Smooth muscle cell (in vitro differentiated cells): ENCODE measurements around the gene PBX4. TPM values are rescaled to one million over a fixed set of nuclear protein-coding genes. Genes with fewer than 3 reads are reported as not detected.
A peak's percentile ranks its signal among the peaks of the same experiment; 100 is the strongest.

Source experiments
- DNase-seq: peaks from one replicate; lab custom pipeline; 2025; ENCODE audit not compliant: unreplicated experiment; lab: John Stamatoyannopoulos, UW
- H2AFZ ChIP-seq: fragments of 200-600 bp; sonication (generic); 2 replicates; pipeline ENCODE4 v1.6.0; 2016; ENCODE audit warnings: antibody characterized with exemption, low read depth, mild to moderate bottlenecking
- H3F3A ChIP-seq: fragments of 200-600 bp; sonication (generic); 2 replicates; pipeline ENCODE4 v1.6.0; 2017; ENCODE audit warnings: antibody characterized with exemption, low read depth
- H3K27ac ChIP-seq: fragments of 200-600 bp; sonication (generic); 2 replicates; pipeline ENCODE4 v1.5.1; 2016; ENCODE audit warnings: low read depth, mild to moderate bottlenecking
- H3K27me3 ChIP-seq: fragments of 200-600 bp; sonication (generic); 2 replicates; pipeline ENCODE4 v1.6.1; 2016; ENCODE audit warnings: low read depth, mild to moderate bottlenecking
- H3K36me3 ChIP-seq: fragments of 200-600 bp; sonication (generic); 2 replicates; pipeline ENCODE4 v1.5.1; 2016; ENCODE audit warnings: low read depth
- H3K4me1 ChIP-seq: fragments of 200-600 bp; sonication (generic); 2 replicates; pipeline ENCODE4 v1.5.1; 2016; ENCODE audit warnings: low read depth
- H3K4me2 ChIP-seq: fragments of 200-600 bp; sonication (generic); 2 replicates; pipeline ENCODE4 v1.6.0; 2016; ENCODE audit warnings: mild to moderate bottlenecking
- H3K4me3 ChIP-seq: fragments of 200-600 bp; sonication (generic); 2 replicates; pipeline ENCODE4 v1.5.1; 2016; ENCODE audit warnings: mild to moderate bottlenecking
- H3K79me2 ChIP-seq: fragments of 200-600 bp; sonication (generic); 2 replicates; pipeline ENCODE4 v1.6.0; 2016; ENCODE audit warnings: low read depth, mild to moderate bottlenecking
- H3K9ac ChIP-seq: fragments of 200-600 bp; sonication (generic); 2 replicates; pipeline ENCODE4 v1.6.0; 2016; ENCODE audit warnings: low read depth
- H3K9me3 ChIP-seq: fragments of 200-600 bp; sonication (generic); replicated peaks from 2 replicates; pipeline ENCODE4 v1.5.1; 2016; ENCODE audit warnings: low read depth
- H4K20me1 ChIP-seq: fragments of 200-600 bp; sonication (generic); 2 replicates; pipeline ENCODE4 v1.6.0; 2016; ENCODE audit warnings: low read depth
- WGBS: methylation state at CpG from one replicate; pipeline ENCODE4 v1.1.7; 2016; ENCODE audit warnings: low lambda C conversion rate; 5-methylcytosine and 5-hydroxymethylcytosine counted together
- polyA plus RNA-seq: library from polyadenylated mRNA; unstranded; fragments of >200 nt; fragmentation: Nextera tagmentation; extraction: Ambion mirVana; gene quantifications from 2 replicates; pipeline ENCODE4 v1.2.1, GENCODE V29; 2016
- total RNA-seq: library from RNA; depleted of rRNA; stranded (reverse); fragments of >200 nt; gene quantifications from 2 replicates; pipeline ENCODE4 v1.2.3, GENCODE V29; 2014
- TF ChIP-seq, protein P1 (sequence below): fragments of 200-600 bp; sonication (generic); IDR thresholded peaks from 2 replicates; pipeline ENCODE4 v1.5.1; 2017; ENCODE audit warnings: borderline replicate concordance, mild to moderate bottlenecking, antibody characterized with exemption; ENCODE audit not compliant: insufficient read depth, poor library complexity, severe bottlenecking

The PBX4 gene
- total and polyA plus RNA-seq, 2 experiments from 2014 or later = 1.7 to 2.5 TPM

DNA sequence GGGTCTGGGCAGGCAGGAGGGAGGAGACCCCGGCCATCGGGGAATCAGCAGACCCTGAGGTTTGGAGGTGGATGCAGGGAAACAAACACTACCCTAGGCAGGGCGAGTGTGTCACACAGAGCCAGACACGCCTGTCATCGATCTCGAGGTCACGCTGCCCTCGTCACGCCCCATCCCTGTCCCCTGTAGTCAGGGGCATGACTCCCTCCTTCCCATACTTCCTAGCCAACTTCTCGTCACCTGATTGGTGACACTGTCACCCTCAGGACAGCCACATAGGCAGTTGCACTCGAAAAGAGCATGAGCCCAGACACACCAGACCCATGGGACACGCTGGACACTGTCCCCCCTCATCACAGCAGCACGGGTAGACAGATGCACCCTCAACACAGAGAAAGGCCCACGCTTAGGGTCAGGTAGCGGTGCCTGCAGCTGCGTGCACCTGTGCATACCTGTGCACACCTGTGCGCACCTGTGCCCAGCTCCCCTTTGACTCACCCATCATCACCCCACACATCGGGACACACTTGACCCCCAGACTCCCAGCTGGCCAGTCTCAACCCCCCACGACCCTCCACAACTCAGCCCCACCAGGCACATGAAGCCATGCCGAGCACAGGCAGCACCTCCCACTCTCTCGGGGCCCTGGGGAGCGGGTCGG lies 68.6 kb downstream of the PBX4 start:
- peak overlapping the region; percentile 25 for H3K4me2 ChIP-seq
- H4K20me1 ChIP-seq = no peaks in the 10 kb centered on the region
- H3K9ac ChIP-seq = peak overlapping the region; percentile 48
- peak overlapping the region; percentile 69 for H3K27ac ChIP-seq
- H3K27me3 ChIP-seq = no peaks in the 10 kb centered on the region
- no peaks in the 10 kb centered on the region for H3K9me3 ChIP-seq
- DNase-seq = no peak
- H3K79me2 ChIP-seq = no peaks in the 10 kb centered on the region
- no peaks in the 10 kb centered on the region for H3K36me3 ChIP-seq
- TF ChIP-seq, protein P1, sequence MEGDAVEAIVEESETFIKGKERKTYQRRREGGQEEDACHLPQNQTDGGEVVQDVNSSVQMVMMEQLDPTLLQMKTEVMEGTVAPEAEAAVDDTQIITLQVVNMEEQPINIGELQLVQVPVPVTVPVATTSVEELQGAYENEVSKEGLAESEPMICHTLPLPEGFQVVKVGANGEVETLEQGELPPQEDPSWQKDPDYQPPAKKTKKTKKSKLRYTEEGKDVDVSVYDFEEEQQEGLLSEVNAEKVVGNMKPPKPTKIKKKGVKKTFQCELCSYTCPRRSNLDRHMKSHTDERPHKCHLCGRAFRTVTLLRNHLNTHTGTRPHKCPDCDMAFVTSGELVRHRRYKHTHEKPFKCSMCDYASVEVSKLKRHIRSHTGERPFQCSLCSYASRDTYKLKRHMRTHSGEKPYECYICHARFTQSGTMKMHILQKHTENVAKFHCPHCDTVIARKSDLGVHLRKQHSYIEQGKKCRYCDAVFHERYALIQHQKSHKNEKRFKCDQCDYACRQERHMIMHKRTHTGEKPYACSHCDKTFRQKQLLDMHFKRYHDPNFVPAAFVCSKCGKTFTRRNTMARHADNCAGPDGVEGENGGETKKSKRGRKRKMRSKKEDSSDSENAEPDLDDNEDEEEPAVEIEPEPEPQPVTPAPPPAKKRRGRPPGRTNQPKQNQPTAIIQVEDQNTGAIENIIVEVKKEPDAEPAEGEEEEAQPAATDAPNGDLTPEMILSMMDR = no peak
- H3F3A ChIP-seq = no peaks in the 10 kb centered on the region
- WGBS = 60% methylated on average over 17 of the region's 23 CpGs
- H3K4me1 ChIP-seq = peaks cover 12% of the 10 kb centered on the region
- H3K4me3 ChIP-seq = no peak overlapping the region
- no peak overlapping the region for H2AFZ ChIP-seq

- H3K27ac ChIP-seq = peak overlapping the region; percentile 69
These were observed 69.3 kb downstream of the PBX4 start for GRCh38 chr19:19548915-19549759.

DNA sequence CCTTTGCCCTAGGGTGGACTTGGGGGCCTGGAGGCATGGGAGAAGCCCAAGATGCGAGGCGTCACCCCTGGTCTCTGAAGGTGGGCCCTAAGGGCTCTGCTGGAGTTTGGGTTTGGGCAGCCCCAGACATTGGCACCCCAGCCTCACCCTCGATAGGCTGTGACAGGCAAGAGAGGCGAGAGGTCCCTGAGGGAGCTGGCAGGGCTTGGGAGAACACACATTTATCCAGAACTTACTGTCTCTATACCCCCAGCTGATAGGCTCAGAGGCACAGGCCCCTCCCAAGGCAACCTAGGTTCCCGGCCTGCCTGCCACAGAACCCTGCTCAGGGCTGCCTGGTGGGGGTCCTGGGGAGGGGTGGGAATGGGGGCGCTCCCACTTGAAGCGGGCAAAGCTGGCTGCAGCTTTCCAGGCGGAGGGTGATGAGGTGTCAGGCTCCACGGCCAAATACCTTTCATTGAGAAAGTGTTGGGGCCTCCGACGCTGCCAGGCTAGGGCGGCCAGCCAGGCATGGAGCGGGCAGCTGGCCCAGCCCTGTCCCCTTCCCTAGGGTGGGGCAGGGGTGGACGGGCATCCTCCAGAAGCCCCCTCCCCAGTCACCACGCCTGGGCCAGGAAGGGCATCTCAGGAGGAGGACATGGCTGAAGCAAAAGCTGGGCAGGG lies 70.7 kb downstream of the PBX4 start:
- DNase-seq = no peak
- no peaks in the 10 kb centered on the region for H4K20me1 ChIP-seq
- no peaks in the 10 kb centered on the region for H3K9me3 ChIP-seq
- H3K9ac ChIP-seq = no peak overlapping the region
- no peaks in the 10 kb centered on the region for H3K36me3 ChIP-seq
- no peak overlapping the region for H3K4me2 ChIP-seq
- peak overlapping the region; percentile 69 for H3K27ac ChIP-seq
- H3F3A ChIP-seq = no peaks in the 10 kb centered on the region
- TF ChIP-seq, protein P1 = no peak
- H3K27me3 ChIP-seq = no peaks in the 10 kb centered on the region
- H2AFZ ChIP-seq = no peak overlapping the region
- no peak overlapping the region for H3K4me3 ChIP-seq
- WGBS = 96% methylated on average over 15 of the region's 15 CpGs
- peaks cover 12% of the 10 kb centered on the region for H3K4me1 ChIP-seq
- H3K79me2 ChIP-seq = no peaks in the 10 kb centered on the region

More at GRCh38 chr19:19548915-19549759, 69.3 kb downstream of the PBX4 start:
- no peaks in the 10 kb centered on the region for H3K79me2 ChIP-seq
- H3K36me3 ChIP-seq = no peaks in the 10 kb centered on the region
- WGBS = 67% methylated on average over 13 of the region's 13 CpGs
- no peaks in the 10 kb centered on the region for H3K9me3 ChIP-seq
- peak overlapping the region; percentile 47 for H3K4me2 ChIP-seq
- no peaks in the 10 kb centered on the region for H3F3A ChIP-seq
- H3K27me3 ChIP-seq = no peaks in the 10 kb centered on the region
- no peak overlapping the region for H2AFZ ChIP-seq
- peak overlapping the region; percentile 48 for H3K9ac ChIP-seq
- TF ChIP-seq, protein P1 = no peak
- peaks cover 12% of the 10 kb centered on the region for H3K4me1 ChIP-seq
- H4K20me1 ChIP-seq = no peaks in the 10 kb centered on the region
- H3K4me3 ChIP-seq = no peak overlapping the region
- no peak for DNase-seq
